IMR-90 (cell line): ENCODE data around the gene DBNL. TPM values are rescaled to one million over a fixed set of nuclear protein-coding genes. Genes with fewer than 3 reads are reported as not detected.

Experiments used
- CEBPB ChIP-seq: IDR thresholded peaks from 2 replicates; pipeline ENCODE4 v1.6.1; 2012; ENCODE audit warnings: low read depth, low read length, improper control_type of control experiment
- CHD1 ChIP-seq: IDR thresholded peaks from 2 replicates; pipeline ENCODE4 v1.6.1; 2012; ENCODE audit warnings: low read depth, low read length, improper control_type of control experiment
- FOS ChIP-seq: fragments of 150-350 bp; IDR thresholded peaks from 2 replicates; pipeline ENCODE4 v1.6.1; 2016; ENCODE audit warnings: low read depth, low read length
- MAFK ChIP-seq: IDR thresholded peaks from 2 replicates; pipeline ENCODE4 v1.6.1; 2012; ENCODE audit warnings: low read depth, low read length, improper control_type of control experiment
- MAZ ChIP-seq: IDR thresholded peaks from 2 replicates; pipeline ENCODE4 v1.6.1; 2012; ENCODE audit warnings: low read depth, mild to moderate bottlenecking, low read length, improper control_type of control experiment, moderate library complexity, borderline replicate concordance
- MXI1 ChIP-seq: IDR thresholded peaks from 2 replicates; pipeline ENCODE4 v1.6.1; 2012; ENCODE audit warnings: low read depth, mild to moderate bottlenecking, low read length, moderate library complexity, borderline replicate concordance
- RCOR1 ChIP-seq: IDR thresholded peaks from 2 replicates; pipeline ENCODE4 v1.6.1; 2012; ENCODE audit warnings: mild to moderate bottlenecking, low read length, improper control_type of control experiment; ENCODE audit not compliant: insufficient replicate concordance
- SMC3 ChIP-seq: fragments of 150-350 bp; IDR thresholded peaks from 2 replicates; pipeline ENCODE4 v1.6.1; 2016; ENCODE audit warnings: low read depth, mild to moderate bottlenecking, antibody characterized with exemption, low read length, moderate library complexity
- polyA plus RNA-seq, 3 experiments: library from polyadenylated mRNA; depleted of rRNA; stranded (reverse); fragments of >200 nt; gene quantifications; 2 replicates each; pipeline ENCODE4 v1.2.3, GENCODE V29; 2012; ENCODE audit warnings: low replicate concordance in 1 of 3
- total RNA-seq: library from RNA; depleted of rRNA; stranded (reverse); fragments of >200 nt; gene quantifications from 2 replicates; pipeline ENCODE4 v1.2.3, GENCODE V29; 2012

Gene DBNL
- total and polyA plus RNA-seq, 2 of the 4 experiments (the other 2 are of a cell fraction): 157 to 179 TPM

GRCh38 chr7:44101303-44101965 is 56.9 kb downstream of the DBNL start (continued):
- TF ChIP-seq CHD1: no peak
- no peak for TF ChIP-seq MXI1
- no peak for TF ChIP-seq MAZ
- no peak for TF ChIP-seq CEBPB
- no peak for TF ChIP-seq MAFK
- TF ChIP-seq RCOR1: no peak
- TF ChIP-seq FOS: no peak
- TF ChIP-seq SMC3: no peak
